ENCODE measurements around the gene NRBF2. TPM values are rescaled to one million over a fixed set of nuclear protein-coding genes. Genes with fewer than 3 reads are reported as not detected.

The NRBF2 gene
- total RNA-seq, 2 experiments from 2014 or later: 25.3 to 25.6 TPM

DNA sequence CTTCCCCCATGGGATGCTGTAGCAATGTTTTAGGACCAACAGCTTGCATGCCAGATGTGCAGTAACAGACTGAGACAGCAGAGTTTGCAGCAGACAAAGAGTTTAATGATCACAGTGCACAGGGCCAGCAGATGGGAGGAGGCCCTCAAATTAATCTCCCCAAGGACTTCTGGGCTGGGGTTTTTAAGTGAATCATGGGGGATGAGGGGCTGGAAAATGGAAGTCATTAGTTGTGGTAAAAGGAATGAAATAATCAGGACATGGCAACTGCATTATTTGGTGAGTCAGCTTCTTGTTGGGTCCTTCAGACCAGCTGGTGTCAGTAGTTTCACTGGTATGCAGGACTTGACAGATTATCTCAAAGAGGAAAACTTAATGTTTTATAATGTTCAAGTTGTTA, 12.6 kb upstream of the NRBF2 start:
- Mint-ChIP-seq H3K4me3 (no peak overlapping the region), H3K9me3 (no peaks in the 10 kb centered on the region), H3K27me3 (peaks cover 8% of the 10 kb centered on the region), H3K36me3 (ENCODE audit: low read depth) (no peaks in the 10 kb centered on the region), H3K4me1 (ENCODE audit: low read depth) (no peaks in the 10 kb centered on the region), H3K27ac (no peak overlapping the region)
- H3K4me3 ChIP-seq (ENCODE audit: low read length): no peak overlapping the region
- intact Hi-C loops (cut with DNase I, micrococcal nuclease): no loop called here
- ChIA-PET CTCF (no interaction called here), POLR2A (no interaction called here)
- H3K27me3 ChIP-seq (ENCODE audit: control insufficient read depth in 1 of 2, insufficient read depth in 2 of 2, low read length in 2 of 2): peaks cover 0 to 3% of the 10 kb centered on the region in 2 experiments
- TF ChIP-seq, protein P1, sequence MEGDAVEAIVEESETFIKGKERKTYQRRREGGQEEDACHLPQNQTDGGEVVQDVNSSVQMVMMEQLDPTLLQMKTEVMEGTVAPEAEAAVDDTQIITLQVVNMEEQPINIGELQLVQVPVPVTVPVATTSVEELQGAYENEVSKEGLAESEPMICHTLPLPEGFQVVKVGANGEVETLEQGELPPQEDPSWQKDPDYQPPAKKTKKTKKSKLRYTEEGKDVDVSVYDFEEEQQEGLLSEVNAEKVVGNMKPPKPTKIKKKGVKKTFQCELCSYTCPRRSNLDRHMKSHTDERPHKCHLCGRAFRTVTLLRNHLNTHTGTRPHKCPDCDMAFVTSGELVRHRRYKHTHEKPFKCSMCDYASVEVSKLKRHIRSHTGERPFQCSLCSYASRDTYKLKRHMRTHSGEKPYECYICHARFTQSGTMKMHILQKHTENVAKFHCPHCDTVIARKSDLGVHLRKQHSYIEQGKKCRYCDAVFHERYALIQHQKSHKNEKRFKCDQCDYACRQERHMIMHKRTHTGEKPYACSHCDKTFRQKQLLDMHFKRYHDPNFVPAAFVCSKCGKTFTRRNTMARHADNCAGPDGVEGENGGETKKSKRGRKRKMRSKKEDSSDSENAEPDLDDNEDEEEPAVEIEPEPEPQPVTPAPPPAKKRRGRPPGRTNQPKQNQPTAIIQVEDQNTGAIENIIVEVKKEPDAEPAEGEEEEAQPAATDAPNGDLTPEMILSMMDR (IDR thresholded peaks at IDR 0.05): no peak
- DNase-seq: no peak
- H3K27ac ChIP-seq (ENCODE audit: low read depth in 1 of 2, low read length in 2 of 2): no peak overlapping the region
- H3K4me1 ChIP-seq (ENCODE audit: insufficient read depth, low read length): no peaks in the 10 kb centered on the region
- ATAC-seq (ENCODE audit: poor library complexity): no peak
- no peaks in the 10 kb centered on the region for H3K9me3 ChIP-seq (ENCODE audit: control insufficient read depth in 1 of 2, insufficient read depth in 1 of 2, low read length in 2 of 2)
- no peaks in the 10 kb centered on the region for H3K36me3 ChIP-seq (ENCODE audit: insufficient read depth, low read length)

DNA sequence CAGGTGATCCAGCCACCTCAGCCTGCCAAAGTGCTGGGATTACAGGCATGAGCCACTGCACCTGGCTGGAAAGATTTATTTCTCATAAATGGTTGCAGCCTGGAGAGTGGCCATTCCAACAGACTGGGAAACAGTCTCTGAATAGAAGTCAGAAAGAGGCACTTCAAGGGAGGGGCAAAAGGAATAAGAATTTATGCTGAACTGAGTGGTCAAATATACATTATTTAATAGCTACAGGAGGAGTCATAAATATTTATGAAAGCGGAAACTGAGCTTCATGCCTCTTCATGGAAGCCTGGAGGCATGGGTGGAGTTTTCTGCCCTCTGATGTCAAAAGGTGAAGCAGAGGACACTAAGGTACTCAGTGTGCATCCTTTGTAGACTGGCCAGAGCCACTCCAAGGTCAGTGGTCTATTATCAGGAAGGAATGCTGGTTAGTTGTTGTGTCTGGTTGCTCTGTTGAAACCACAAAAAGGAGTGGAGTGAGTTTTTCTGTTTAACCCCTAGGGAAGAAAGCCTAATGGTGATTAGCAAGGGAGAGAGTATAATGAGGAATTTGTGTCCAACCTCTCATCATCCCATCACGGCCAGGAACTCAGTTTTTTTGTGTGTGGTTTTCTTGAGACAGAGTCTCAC, 9.3 kb upstream of the NRBF2 start:
- H3K4me1 ChIP-seq (ENCODE audit: insufficient read depth, low read length): no peaks in the 10 kb centered on the region
- H3K4me1 Mint-ChIP-seq (ENCODE audit: low read depth): no peaks in the 10 kb centered on the region
- TF ChIP-seq, protein P1 (IDR thresholded peaks at IDR 0.05): no peak
- ATAC-seq (ENCODE audit: poor library complexity) (no peak), DNase-seq (no peak)
- CTCF ChIA-PET: no interaction called here
- intact Hi-C loops (cut with DNase I, micrococcal nuclease): no loop called here
- H3K27me3 ChIP-seq (ENCODE audit: control insufficient read depth in 1 of 2, insufficient read depth in 2 of 2, low read length in 2 of 2): peaks cover 0 to 3% of the 10 kb centered on the region in 2 experiments
- H3K4me3 Mint-ChIP-seq: no peak overlapping the region
- H3K9me3 ChIP-seq (ENCODE audit: control insufficient read depth in 1 of 2, insufficient read depth in 1 of 2, low read length in 2 of 2): peaks cover 0 to 4% of the 10 kb centered on the region in 2 experiments
- H3K36me3 ChIP-seq (ENCODE audit: insufficient read depth, low read length): no peaks in the 10 kb centered on the region
- H3K27ac ChIP-seq (ENCODE audit: low read depth in 1 of 2, low read length in 2 of 2): no peak overlapping the region
- no peak overlapping the region for H3K4me3 ChIP-seq (ENCODE audit: low read length)
- no peaks in the 10 kb centered on the region for H3K36me3 Mint-ChIP-seq (ENCODE audit: low read depth)
- no peaks in the 10 kb centered on the region for H3K9me3 Mint-ChIP-seq
- no peak overlapping the region for H3K27ac Mint-ChIP-seq
- H3K27me3 Mint-ChIP-seq: peaks cover 10% of the 10 kb centered on the region
- POLR2A ChIA-PET: no interaction called here

DNA sequence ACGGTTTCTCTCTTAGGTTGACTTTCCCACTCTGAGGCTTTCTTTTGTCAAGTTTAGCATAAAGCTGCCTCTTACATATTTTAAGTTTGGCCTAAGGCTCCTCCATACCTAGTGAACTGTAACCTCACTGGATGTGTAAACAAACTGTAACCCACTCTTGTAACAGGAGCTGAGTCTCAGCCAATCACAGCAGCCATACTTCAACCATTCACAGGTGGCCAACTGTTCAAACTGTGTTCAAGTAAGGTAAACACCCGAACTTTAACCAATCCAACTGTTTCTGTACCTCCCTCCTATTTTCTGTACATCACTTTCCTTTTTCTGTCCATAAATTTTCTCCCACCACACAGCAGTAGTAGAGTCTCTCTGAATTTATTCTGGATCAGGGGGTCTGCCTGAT, 7.7 kb upstream of the NRBF2 start:
- Histone ChIP-seq H3K36me3 (ENCODE audit: insufficient read depth, low read length) (no peaks in the 10 kb centered on the region), H3K27ac (ENCODE audit: low read depth in 1 of 2, low read length in 2 of 2) (no peak overlapping the region), H3K27me3 (ENCODE audit: control insufficient read depth in 1 of 2, insufficient read depth in 2 of 2, low read length in 2 of 2) (peaks cover 0 to 3% of the 10 kb centered on the region in 2 experiments), H3K4me1 (ENCODE audit: insufficient read depth, low read length) (no peaks in the 10 kb centered on the region), H3K4me3 (ENCODE audit: low read length) (no peak overlapping the region), H3K9me3 (ENCODE audit: control insufficient read depth in 1 of 2, insufficient read depth in 1 of 2, low read length in 2 of 2) (peaks cover 0 to 4% of the 10 kb centered on the region in 2 experiments)
- Mint-ChIP-seq H3K27ac (no peak overlapping the region), H3K9me3 (no peaks in the 10 kb centered on the region), H3K36me3 (ENCODE audit: low read depth) (no peaks in the 10 kb centered on the region), H3K4me1 (ENCODE audit: low read depth) (no peaks in the 10 kb centered on the region), H3K4me3 (no peak overlapping the region), H3K27me3 (peaks cover 13% of the 10 kb centered on the region)
- ATAC-seq (ENCODE audit: poor library complexity) (no peak), DNase-seq (no peak)
- CTCF ChIA-PET: no interaction called here
- POLR2A ChIA-PET: no interaction called here
- intact Hi-C loops (cut with DNase I, micrococcal nuclease): no loop called here
- TF ChIP-seq, protein P1 (IDR thresholded peaks at IDR 0.05): no peak
